AML-193 (cell line): Measurements from ENCODE around the gene FBXO10.

Experiments used
- DNase-seq, 2 experiments: peaks; one replicate each; lab custom pipeline; 2025; lab: John Stamatoyannopoulos, UW

The FBXO10 gene

DNA sequence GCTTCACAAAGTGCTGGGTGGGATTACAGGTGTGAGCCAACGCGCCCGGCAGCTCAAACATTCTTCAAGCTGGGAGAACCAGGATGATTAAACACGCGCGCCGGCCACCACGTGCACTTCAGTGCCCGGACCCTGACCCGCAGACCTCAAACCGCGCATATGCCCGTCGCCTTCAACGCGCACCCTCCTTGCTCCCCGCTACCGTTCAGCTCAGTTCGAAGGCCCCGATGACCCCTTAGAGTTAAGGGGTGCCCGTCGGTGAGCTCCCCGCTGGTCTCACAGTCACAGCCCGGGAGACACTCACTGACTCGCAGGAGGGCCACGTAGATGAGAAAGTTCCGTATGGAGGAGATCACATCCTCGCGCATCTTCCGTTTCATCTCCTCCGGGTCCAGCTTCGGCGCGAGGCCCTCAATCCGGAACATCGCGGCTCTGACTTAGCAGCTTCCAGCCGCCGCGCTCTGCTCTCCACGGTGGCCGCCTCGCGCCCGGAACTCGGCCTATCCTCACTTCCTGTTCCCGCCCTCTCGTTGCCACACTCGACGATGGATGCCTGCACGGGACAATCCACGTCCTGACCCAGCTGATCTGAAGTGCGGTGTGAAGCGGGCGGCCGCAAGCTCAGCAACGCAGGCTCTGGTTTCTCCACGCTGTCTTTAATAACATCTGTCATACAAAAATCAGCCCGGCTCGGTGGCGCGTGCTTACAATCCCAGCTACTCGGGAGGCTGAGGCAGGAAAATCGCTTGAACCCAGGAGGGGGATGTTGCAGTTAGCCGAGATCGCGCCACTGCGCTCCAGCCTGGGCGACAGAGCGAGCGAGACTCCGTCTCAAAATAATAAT, 16.1 kb upstream of the FBXO10 start, which contains the start of gene TOMM5:
TOMM5 (minus strand) TSS at position 490 of the 844 bp plus-strand sequence; CDS start at position 425, 65 bp downstream.
- peak; percentile 73 to 80 for DNase-seq

DNA sequence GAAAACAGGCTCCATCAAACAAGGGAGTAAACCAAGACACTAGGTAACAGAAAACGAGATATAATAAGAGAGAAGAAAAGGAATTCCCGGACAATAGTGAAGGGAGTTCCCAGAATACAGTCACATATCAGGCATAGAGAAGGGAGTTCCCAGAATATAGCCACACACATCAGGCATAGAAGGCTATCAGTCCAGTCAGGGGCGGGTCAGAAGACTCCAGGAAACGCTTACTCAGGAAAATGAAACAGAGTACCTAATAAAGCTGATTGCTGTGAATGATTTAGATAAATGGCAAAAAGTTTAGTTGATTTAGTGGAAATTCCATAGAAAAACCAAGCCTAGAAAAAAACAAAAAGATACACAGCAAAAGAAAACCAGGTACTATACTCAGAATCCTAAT, 11.3 kb upstream of the FBXO10 start:
- no peak for DNase-seq

DNA sequence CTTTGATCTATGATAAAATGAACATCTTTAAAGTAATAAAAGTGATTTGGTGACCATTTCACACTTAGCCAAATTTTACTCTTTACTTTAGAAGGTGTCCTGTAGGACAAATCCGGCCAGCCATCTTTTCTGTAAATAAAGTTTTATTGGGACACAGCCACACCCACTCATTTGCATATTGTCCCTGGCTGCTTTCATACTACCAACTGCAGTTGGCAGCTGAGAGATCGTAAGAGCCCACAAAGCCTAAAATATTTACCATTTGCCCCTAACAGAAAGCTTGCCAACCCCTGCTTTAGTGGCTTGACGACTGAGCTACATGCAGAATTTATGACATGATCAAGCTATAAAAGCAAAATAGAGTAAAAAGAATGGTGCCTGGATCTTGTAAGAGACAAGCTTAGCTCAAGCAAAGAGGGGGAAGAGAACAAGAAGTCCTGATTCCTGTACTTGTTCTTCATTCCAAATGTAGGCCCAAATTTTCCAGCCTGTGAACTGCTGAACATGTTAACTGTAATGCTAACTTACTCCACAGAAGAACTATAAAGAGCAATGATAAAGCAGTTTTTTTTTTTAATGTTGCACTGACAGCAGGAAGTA, 7.4 kb upstream of the FBXO10 start:
- no peak for DNase-seq

GRCh38 chr9:37582548-37583157, 6.5 kb upstream of the FBXO10 start:
- DNase-seq: peak; percentile 56 to 57

- DNase-seq: no peak
These were observed 667 bp downstream of the FBXO10 start for GRCh38 chr9:37575511-37575914.

DNA sequence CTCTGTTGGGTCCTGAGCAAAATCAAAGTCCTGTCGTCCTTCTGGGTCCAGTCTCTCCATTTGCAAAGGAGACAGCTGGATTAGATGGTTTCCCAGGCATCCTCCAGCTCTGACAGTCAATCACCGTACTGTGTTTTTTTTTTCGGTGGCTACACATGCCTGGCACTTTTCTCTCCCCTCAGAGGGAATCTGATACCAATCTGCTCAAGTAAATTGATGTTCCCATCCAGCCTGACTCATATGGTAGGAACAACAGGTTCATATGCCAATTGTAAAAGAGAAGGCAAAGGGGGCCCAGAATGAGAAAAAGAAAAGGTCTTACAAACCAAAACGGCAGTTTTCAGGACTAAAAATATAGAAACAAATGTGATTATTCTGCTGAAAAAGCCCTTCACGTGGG, 1.2 kb downstream of the FBXO10 start:
- no peak for DNase-seq

DNA sequence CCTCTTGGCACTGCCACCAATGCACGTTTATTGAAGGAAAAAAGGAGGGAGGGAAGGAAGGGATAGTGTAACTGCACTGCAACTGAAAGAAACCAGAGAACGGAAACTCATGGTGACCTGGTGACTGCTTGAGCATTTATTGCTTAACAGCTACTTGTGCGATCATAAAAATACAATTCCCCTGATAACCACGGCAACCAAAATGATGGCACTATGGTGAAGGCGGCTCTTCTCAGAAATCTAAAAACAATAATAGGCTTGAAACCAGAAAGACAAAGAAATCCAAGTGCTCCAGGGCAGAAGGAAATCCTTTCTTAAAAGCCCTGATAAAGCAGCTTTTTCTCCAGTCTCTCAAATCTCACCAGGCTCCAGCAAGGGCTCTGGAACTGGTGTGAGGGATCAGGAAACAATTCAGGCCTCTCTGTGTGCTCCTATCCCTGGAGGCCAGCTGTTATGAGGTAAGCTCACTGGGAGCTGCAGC, 1.9 kb downstream of the FBXO10 start:
- no peak for DNase-seq

GRCh38 chr9:37571282-37571681, 4.9 kb downstream of the FBXO10 start:
- DNase-seq: no peak

- no peak for DNase-seq
These were observed 9.5 kb downstream of the FBXO10 start for GRCh38 chr9:37566716-37567115.

DNA sequence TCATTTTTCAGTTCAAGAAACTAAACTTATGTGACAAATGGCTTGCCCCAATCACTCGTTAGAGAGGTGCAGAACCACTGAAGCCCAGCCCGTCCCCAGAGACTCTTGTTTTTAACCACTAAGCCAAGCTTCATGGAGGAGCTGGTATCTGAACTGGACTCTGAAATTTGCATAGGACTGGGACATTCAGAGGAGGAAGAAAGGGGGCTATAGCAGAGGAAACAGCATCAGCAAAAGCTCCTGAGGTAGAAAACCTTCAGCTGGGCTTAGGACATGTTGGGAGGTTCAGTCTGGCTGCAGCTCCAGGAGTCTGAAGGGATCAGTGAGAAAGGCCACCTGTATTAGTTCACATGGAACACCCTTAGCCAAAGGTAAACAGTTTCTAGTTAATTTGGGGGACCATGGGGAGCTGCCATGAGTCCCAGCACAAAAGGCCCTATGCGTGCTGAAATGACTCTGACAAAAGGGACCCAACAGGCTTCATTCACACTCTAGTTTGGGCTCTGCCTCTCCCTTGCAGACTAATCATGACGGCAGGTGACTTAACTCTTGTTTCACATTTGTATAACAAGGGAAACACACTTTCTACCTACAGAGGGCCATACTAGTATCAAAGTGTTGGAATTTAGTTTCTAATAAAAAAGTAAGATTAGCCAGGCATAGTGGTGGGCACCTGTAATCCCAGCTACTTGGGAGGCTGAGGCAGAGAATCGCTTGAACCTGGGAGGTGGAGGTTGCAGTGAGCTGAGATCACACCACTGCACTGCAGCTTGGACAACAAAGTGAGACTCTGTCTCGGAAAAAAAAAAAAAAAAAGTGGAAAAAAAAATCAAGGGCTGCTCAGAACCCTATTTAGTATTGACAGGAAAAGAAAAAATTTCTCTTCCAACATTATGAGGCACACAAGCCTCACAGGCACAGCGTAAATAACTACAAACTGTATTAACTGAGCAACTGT, 10.2 kb downstream of the FBXO10 start:
- no peak for DNase-seq

- DNase-seq: no peak
These were observed 11.3 kb downstream of the FBXO10 start for GRCh38 chr9:37564916-37565315.

DNA sequence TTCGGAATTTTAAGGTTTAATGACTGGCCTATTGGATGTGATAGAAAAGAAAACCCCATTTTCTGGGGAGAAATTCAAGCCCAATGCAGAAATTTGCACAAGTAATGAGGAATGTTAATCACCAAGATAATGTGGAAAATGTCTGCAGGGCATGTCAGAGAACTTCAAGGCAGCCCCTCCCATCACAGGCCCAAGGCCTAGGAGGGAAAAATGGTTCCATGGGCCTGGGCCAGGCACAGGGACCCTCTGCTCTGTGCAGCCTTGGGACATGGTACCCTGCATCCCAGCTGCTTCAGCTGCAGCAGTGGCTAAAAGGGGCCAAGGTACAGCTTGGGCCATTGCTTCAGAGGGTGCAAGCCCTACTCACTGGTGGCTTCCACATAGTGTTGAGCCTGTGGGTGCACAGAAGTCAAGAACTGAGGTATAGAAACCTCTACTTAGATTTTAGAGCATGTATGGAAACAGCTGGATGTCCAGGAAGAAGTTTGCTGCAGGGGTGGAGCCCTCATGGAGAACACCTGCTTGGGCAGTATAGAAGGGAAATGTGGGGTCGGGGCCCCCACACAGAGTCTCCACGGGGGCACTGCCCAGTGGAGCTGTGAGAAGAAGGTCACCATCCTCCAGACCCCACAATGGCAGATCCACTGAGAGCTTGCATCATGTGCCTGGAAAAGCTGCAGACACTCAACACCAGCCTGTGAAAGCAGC, 12.2 kb downstream of the FBXO10 start:
- DNase-seq: no peak

GRCh38 chr9:37562826-37563225, 13.4 kb downstream of the FBXO10 start:
- no peak for DNase-seq

GRCh38 chr9:37561682-37562081, 14.5 kb downstream of the FBXO10 start:
- no peak for DNase-seq

GRCh38 chr9:37559855-37560592, 16.2 kb downstream of the FBXO10 start:
- no peak for DNase-seq

DNA sequence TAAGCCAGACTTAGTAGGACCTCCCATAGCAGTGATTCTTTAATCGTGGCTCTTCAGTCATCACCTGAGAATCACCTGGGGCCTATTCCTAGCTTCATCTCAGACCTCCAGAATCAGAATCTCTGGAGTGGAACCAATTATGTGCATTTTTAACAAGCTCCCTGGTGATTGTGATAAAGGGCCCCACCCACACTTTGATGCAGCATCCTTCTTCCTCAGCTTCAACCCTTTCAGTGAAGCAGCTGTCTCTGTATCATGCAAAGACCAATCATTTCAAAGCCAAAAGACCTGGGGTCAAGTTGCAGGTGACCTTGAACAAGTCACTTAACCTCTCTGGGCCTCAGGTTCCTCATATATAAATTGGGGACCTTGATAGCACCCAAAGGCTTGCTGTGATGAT, 17.1 kb downstream of the FBXO10 start:
- DNase-seq: no peak

- DNase-seq: no peak
These were observed 20.4 kb downstream of the FBXO10 start for GRCh38 chr9:37555786-37556185.

DNA sequence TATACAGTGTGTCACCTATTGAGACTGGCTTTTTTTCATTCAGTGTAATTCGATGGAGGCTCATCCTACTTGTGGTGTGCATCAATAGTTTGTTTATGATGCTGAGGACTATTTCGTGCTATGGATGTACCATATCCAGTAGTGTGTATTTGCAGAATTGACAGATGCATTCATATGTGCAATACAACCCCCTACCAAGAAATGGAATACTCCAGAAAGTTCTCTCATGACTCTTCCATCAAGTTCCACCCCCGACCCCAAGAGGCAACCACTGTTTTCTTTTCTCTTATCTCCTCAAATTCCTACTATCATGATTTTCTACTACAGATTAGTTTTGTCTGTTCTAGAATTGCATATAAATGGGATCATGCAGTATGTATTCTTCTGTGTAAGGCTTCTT, 21.9 kb downstream of the FBXO10 start:
- DNase-seq: no peak

DNA sequence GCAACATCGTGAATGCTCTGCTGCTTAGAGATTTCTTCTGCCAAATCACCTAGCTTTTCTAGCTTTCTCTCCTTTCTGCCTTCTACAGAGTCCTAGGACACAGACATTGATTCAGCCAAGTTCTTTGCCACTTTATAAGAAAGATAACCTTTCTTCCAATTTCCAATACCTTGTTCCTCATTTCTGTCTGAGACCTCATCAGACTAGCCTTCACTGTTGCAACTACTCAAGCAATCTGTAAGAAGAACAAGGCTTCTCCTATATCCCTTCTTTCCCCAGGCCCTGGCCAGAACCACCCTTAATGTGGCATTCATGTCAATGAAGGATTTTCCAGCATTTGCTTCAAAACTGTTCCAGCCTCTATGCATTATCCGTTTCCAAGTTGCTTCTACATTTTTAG, 24.3 kb downstream of the FBXO10 start:
- peak; percentile 2 to 3 for DNase-seq

- no peak for DNase-seq
These were observed 24.7 kb downstream of the FBXO10 start for GRCh38 chr9:37551468-37551867.
